Measurements from ENCODE around the gene PCDHAC1. TPM values are rescaled to one million over a fixed set of nuclear protein-coding genes. Genes with fewer than 3 reads are reported as not detected.

The PCDHAC1 gene
- total RNA-seq, 4 donors from 2014 or later = 0.44 to 1.9 (median 0.74) TPM

- TF ChIP-seq, protein P1, sequence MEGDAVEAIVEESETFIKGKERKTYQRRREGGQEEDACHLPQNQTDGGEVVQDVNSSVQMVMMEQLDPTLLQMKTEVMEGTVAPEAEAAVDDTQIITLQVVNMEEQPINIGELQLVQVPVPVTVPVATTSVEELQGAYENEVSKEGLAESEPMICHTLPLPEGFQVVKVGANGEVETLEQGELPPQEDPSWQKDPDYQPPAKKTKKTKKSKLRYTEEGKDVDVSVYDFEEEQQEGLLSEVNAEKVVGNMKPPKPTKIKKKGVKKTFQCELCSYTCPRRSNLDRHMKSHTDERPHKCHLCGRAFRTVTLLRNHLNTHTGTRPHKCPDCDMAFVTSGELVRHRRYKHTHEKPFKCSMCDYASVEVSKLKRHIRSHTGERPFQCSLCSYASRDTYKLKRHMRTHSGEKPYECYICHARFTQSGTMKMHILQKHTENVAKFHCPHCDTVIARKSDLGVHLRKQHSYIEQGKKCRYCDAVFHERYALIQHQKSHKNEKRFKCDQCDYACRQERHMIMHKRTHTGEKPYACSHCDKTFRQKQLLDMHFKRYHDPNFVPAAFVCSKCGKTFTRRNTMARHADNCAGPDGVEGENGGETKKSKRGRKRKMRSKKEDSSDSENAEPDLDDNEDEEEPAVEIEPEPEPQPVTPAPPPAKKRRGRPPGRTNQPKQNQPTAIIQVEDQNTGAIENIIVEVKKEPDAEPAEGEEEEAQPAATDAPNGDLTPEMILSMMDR (IDR thresholded peaks at IDR 0.05; ENCODE audit: low read depth) = no peak
Observed at GRCh38 chr5:140977003-140977402, 50.9 kb downstream of the PCDHAC1 start.

DNA sequence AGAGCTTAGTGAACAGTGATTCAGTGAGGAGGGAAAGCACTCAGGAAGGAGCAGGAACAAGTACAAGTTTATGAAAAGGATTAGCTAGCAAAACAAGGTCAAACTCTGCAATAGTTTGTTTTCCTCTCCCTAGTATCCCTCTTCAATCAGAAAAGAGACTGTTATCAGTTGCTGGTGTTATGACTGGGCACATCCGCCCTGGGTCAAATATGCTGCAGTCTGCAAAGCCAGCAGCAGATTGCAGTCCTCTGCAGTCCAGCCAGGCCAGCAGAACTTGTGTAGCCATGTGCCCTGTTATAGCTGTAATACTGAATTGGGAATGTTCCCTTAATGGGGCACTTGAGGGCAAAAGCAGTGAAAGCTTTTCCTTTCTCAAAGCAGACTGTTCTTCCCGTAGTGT is 52.2 kb downstream of the PCDHAC1 start:
- TF ChIP-seq, protein P1 (IDR thresholded peaks at IDR 0.05; ENCODE audit: low read depth) = no peak

DNA sequence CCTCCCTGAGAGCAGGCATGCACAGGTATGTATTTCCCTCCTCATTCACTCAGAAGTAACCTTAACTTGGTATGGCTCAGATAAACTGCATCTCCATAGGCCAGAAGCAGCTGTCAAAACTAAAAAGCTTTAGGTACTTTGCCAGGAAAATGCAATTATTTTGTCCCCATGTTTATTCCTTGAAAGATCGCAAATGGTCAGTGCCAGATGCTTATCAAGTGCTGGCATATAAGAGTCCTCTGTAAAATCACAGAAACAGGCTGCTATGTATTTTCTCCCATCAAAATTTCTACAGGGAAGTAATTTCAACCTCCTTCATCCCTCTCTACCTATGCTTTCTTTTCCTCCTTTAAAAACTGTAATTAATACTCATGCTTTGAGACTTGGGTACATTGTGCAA is 52.9 kb downstream of the PCDHAC1 start:
- TF ChIP-seq, protein P1 (IDR thresholded peaks at IDR 0.05; ENCODE audit: low read depth) = no peak

Small RNA genes within 50 kb of the gene (small RNA-seq; reads per million reads assigned to genes)
- not detected for gene AC010223.1

Other genes starting within 250 kb of the PCDHAC1 start
- gene HARS1, start 234.9 kb upstream of the PCDHAC1 start, total RNA-seq = 10 to 100 TPM; 38.4 to 49.8 (median 47.4) TPM
- gene HARS2, start 234.8 kb upstream of the PCDHAC1 start, total RNA-seq = 10 to 100 TPM; 23.2 to 32.1 (median 31.4) TPM
- 10 to 100 TPM; 35.0 to 48.7 (median 43.0) TPM for gene ZMAT2, start 225.9 kb upstream of the PCDHAC1 start, total RNA-seq
- not detected for gene PCDHA1, start 140.2 kb upstream of the PCDHAC1 start, total RNA-seq
- under 1 TPM in 1 of 4 donors, not detected in 3; 0.38 TPM for gene PCDHA2, start 131.4 kb upstream of the PCDHAC1 start, total RNA-seq
- gene PCDHA3, start 125.2 kb upstream of the PCDHAC1 start, total RNA-seq = under 1 TPM; 0.16 to 0.34 (median 0.20) TPM
- 1 to 10 TPM in 1 of 4 donors, under 1 TPM in 3; 0.16 to 1.3 (median 0.76) TPM for gene PCDHA4, start 119.2 kb upstream of the PCDHAC1 start, total RNA-seq
- under 1 TPM in 3 of 4 donors, not detected in 1; 0.33 to 0.57 (median 0.51) TPM for gene PCDHA5, start 104.7 kb upstream of the PCDHAC1 start, total RNA-seq
- under 1 TPM; 0.22 to 0.49 (median 0.36) TPM for gene PCDHA6, start 98.3 kb upstream of the PCDHAC1 start, total RNA-seq
- gene PCDHA7, start 92.0 kb upstream of the PCDHAC1 start, total RNA-seq = under 1 TPM; 0.17 to 0.44 (median 0.26) TPM
- gene PCDHA8, start 85.1 kb upstream of the PCDHAC1 start, total RNA-seq = under 1 TPM in 1 of 4 donors, not detected in 3; 0.17 TPM
- under 1 TPM in 3 of 4 donors, not detected in 1; under 0.01 to 0.34 (median 0.19) TPM for gene PCDHA9, start 77.9 kb upstream of the PCDHAC1 start, total RNA-seq
- 1 to 10 TPM in 1 of 4 donors, under 1 TPM in 3; 0.51 to 1.9 (median 0.66) TPM for gene PCDHA10, start 70.4 kb upstream of the PCDHAC1 start, total RNA-seq
- gene PCDHA11, start 57.3 kb upstream of the PCDHAC1 start, total RNA-seq = under 1 TPM in 3 of 4 donors, not detected in 1; 0.22 to 0.34 (median 0.33) TPM
- gene PCDHA12, start 51.0 kb upstream of the PCDHAC1 start, total RNA-seq = under 1 TPM in 3 of 4 donors, not detected in 1; 0.17 to 0.22 (median 0.19) TPM
- 1 to 10 TPM in 1 of 4 donors, under 1 TPM in 3; 0.34 to 1.5 (median 0.69) TPM for gene PCDHA13, start 44.2 kb upstream of the PCDHAC1 start, total RNA-seq
- 1 to 10 TPM in 1 of 4 donors, under 1 TPM in 3; 0.49 to 1.1 (median 0.81) TPM for gene PCDHAC2, start 40.2 kb downstream of the PCDHAC1 start, total RNA-seq
- not detected for gene PCDHB1, start 125.1 kb downstream of the PCDHAC1 start, total RNA-seq
- gene PCDHB2, start 168.3 kb downstream of the PCDHAC1 start, total RNA-seq = 1 to 10 TPM; 1.8 to 3.2 (median 2.1) TPM
- gene PCDHB3, start 174.2 kb downstream of the PCDHAC1 start, total RNA-seq = 1 to 10 TPM in 3 of 4 donors, under 1 TPM in 1; 0.85 to 3.8 (median 2.4) TPM
- gene PCDHB4, start 195.5 kb downstream of the PCDHAC1 start, total RNA-seq = 1 to 10 TPM; 2.0 to 7.0 (median 4.1) TPM
- 1 to 10 TPM in 2 of 4 donors, under 1 TPM in 2; 0.33 to 3.4 (median 1.6) TPM for gene PCDHB5, start 208.9 kb downstream of the PCDHAC1 start, total RNA-seq
- gene PCDHB6, start 223.8 kb downstream of the PCDHAC1 start, total RNA-seq = 1 to 10 TPM in 1 of 4 donors, under 1 TPM in 2, not detected in 1; 0.85 to 1.3 (median 0.94) TPM
- 1 to 10 TPM in 3 of 4 donors, under 1 TPM in 1; 0.49 to 1.5 (median 1.3) TPM for gene PCDHB7, start 246.3 kb downstream of the PCDHAC1 start, total RNA-seq